Measurements from ENCODE around the gene WDR54.

Gene WDR54

GRCh38 chr2:74417197-74417596 is 4.3 kb upstream of the WDR54 start:
- Histone ChIP-seq H3K4me2 (ENCODE audit: low read length) (peak overlapping the region; percentile 37), H3K79me2 (ENCODE audit: low read length) (no peaks in the 10 kb centered on the region), H3K27me3 (ENCODE audit: low read depth, low read length) (no peaks in the 10 kb centered on the region), H3K36me3 (replicated peaks; ENCODE audit: low read depth, low read length) (no peaks in the 10 kb centered on the region), H3K4me1 (ENCODE audit: low read length) (peaks cover 29% of the 10 kb centered on the region), H3K27ac (ENCODE audit: low read length) (no peak overlapping the region), H4K20me1 (ENCODE audit: insufficient read depth, low read length) (no peaks in the 10 kb centered on the region), H3K9ac (ENCODE audit: low read length) (no peak overlapping the region), H3K9me3 (ENCODE audit: insufficient read depth, low read length) (no peaks in the 10 kb centered on the region), H2AFZ (ENCODE audit: low read depth, low read length) (no peak overlapping the region), H3K4me3 (ENCODE audit: low read length) (no peak overlapping the region)
- no peak for TF ChIP-seq CTCF (IDR thresholded peaks at IDR 0.05; ENCODE audit: low read depth, low read length)
- TF ChIP-seq EZH2phosphoT487 (IDR thresholded peaks at IDR 0.05; ENCODE audit: low read depth), result no peak

- Histone ChIP-seq H3K4me3 (ENCODE audit: low read length) (no peak overlapping the region), H3K9me3 (ENCODE audit: insufficient read depth, low read length) (no peaks in the 10 kb centered on the region), H3K27me3 (ENCODE audit: low read depth, low read length) (no peaks in the 10 kb centered on the region), H3K27ac (ENCODE audit: low read length) (no peak overlapping the region), H4K20me1 (ENCODE audit: insufficient read depth, low read length) (no peaks in the 10 kb centered on the region), H3K4me2 (ENCODE audit: low read length) (no peak overlapping the region), H2AFZ (ENCODE audit: low read depth, low read length) (no peak overlapping the region), H3K4me1 (ENCODE audit: low read length) (peaks cover 32% of the 10 kb centered on the region), H3K9ac (ENCODE audit: low read length) (no peak overlapping the region), H3K79me2 (ENCODE audit: low read length) (no peaks in the 10 kb centered on the region), H3K36me3 (replicated peaks; ENCODE audit: low read depth, low read length) (no peaks in the 10 kb centered on the region)
- TF ChIP-seq CTCF (IDR thresholded peaks at IDR 0.05; ENCODE audit: low read depth, low read length) (no peak), EZH2phosphoT487 (IDR thresholded peaks at IDR 0.05; ENCODE audit: low read depth) (no peak)
Observed at GRCh38 chr2:74417763-74418162, 3.8 kb upstream of the WDR54 start.

GRCh38 chr2:74418312-74418711 is 3.2 kb upstream of the WDR54 start:
- Histone ChIP-seq H2AFZ (ENCODE audit: low read depth, low read length) (no peak overlapping the region), H3K9ac (ENCODE audit: low read length) (no peak overlapping the region), H3K4me1 (ENCODE audit: low read length) (peaks cover 32% of the 10 kb centered on the region), H3K36me3 (replicated peaks; ENCODE audit: low read depth, low read length) (peaks cover 5% of the 10 kb centered on the region), H3K27ac (ENCODE audit: low read length) (no peak overlapping the region), H3K4me3 (ENCODE audit: low read length) (no peak overlapping the region), H4K20me1 (ENCODE audit: insufficient read depth, low read length) (no peaks in the 10 kb centered on the region), H3K4me2 (ENCODE audit: low read length) (no peak overlapping the region), H3K79me2 (ENCODE audit: low read length) (no peaks in the 10 kb centered on the region), H3K9me3 (ENCODE audit: insufficient read depth, low read length) (no peaks in the 10 kb centered on the region), H3K27me3 (ENCODE audit: low read depth, low read length) (no peaks in the 10 kb centered on the region)
- no peak for TF ChIP-seq EZH2phosphoT487 (IDR thresholded peaks at IDR 0.05; ENCODE audit: low read depth)
- no peak for TF ChIP-seq CTCF (IDR thresholded peaks at IDR 0.05; ENCODE audit: low read depth, low read length)

GRCh38 chr2:74419345-74419744 is 2.2 kb upstream of the WDR54 start:
- peak overlapping the region; percentile 88 for H3K4me3 ChIP-seq (ENCODE audit: low read length)
- peaks cover 8% of the 10 kb centered on the region for H3K36me3 ChIP-seq (replicated peaks; ENCODE audit: low read depth, low read length)
- H3K27me3 ChIP-seq (ENCODE audit: low read depth, low read length), result no peaks in the 10 kb centered on the region
- H3K27ac ChIP-seq (ENCODE audit: low read length), result peak overlapping the region; percentile 31
- H3K4me1 ChIP-seq (ENCODE audit: low read length), result peaks cover 32% of the 10 kb centered on the region
- H2AFZ ChIP-seq (ENCODE audit: low read depth, low read length), result no peak overlapping the region
- H3K9me3 ChIP-seq (ENCODE audit: insufficient read depth, low read length), result no peaks in the 10 kb centered on the region
- H3K79me2 ChIP-seq (ENCODE audit: low read length), result no peaks in the 10 kb centered on the region
- 0 out of 2 replicates have a peak overlapping the region, but pooled peaks have one; percentile 15 for H3K9ac ChIP-seq (ENCODE audit: low read length)
- TF ChIP-seq EZH2phosphoT487 (IDR thresholded peaks at IDR 0.05; ENCODE audit: low read depth), result no peak
- TF ChIP-seq CTCF (IDR thresholded peaks at IDR 0.05; ENCODE audit: low read depth, low read length), result no peak
- H4K20me1 ChIP-seq (ENCODE audit: insufficient read depth, low read length), result no peaks in the 10 kb centered on the region
- peak overlapping the region; percentile 98 for H3K4me2 ChIP-seq (ENCODE audit: low read length)
